A549 (cell line): ENCODE data around the gene PITPNB. TPM values are rescaled to one million over a fixed set of nuclear protein-coding genes. Genes with fewer than 3 reads are reported as not detected.

Source experiments
- ATAC-seq, 2 experiments: fragments of 200-7000 bp in 1 of 2; fragments of >200 bp in 1 of 2; cut with Nextera tagmentation in 1 of 2; cut with Tn5 transposase in 1 of 2; 3 replicates each; pipeline versions ENCODE4 v1.8.0 to v1.9.1; 2018 to 2020; ENCODE audit warnings: mild to moderate bottlenecking in 1 of 2, moderate library complexity in 1 of 2
- CTCF ChIA-PET: fragments of 300-600 bp; sonication (Branson Sonifier 250); formaldehyde crosslinking; extraction: SDS; loops from one replicate; lab custom pipeline; 2021; ENCODE audit warnings: antibody characterized with exemption, inconsistent platforms; lab: Yijun Ruan, JAX
- POLR2A ChIA-PET: fragments of 350-600 bp; formaldehyde crosslinking; extraction: SDS; loops from one replicate; lab custom pipeline; 2021; ENCODE audit warnings: antibody characterized with exemption, inconsistent platforms; lab: Yijun Ruan, JAX
- DNase-seq, 2 experiments: peaks; one replicate each; pipeline versions ENCODE4 v3.0.0 to v3.0.0-alpha.2; 2011 to 2016; ENCODE audit warnings: low read depth in 1 of 2, low spot score in 1 of 2
- FAIRE-seq: peaks from 2 replicates; lab custom pipeline; 2011; peaks lifted over from hg19 to GRCh38; lab: Jason Lieb, UNC
- H3K27ac ChIP-seq, 2 experiments: fragments of >200 bp; sonication (Bioruptor Twin); formaldehyde crosslinking; 3 replicates each; pipeline ENCODE4 v1.5.1; 2016 to 2017
- H3K4me1 ChIP-seq: fragments of >200 bp; sonication (Bioruptor Twin); formaldehyde crosslinking; 3 replicates; pipeline ENCODE4 v1.6.1; 2016
- H3K4me2 ChIP-seq: fragments of >200 bp; sonication (Bioruptor Twin); formaldehyde crosslinking; 3 replicates; pipeline ENCODE4 v1.6.1; 2016
- H3K4me3 ChIP-seq: fragments of >200 bp; sonication (Bioruptor Twin); formaldehyde crosslinking; 3 replicates; pipeline ENCODE4 v1.5.1; 2016
- H3K9me3 ChIP-seq: fragments of >200 bp; sonication (Bioruptor Twin); formaldehyde crosslinking; 3 replicates; pipeline ENCODE4 v1.6.1; 2016
- CEBPB ChIP-seq, 2 experiments: fragments of >200 bp in 1 of 2; sonication (Bioruptor Twin) in 1 of 2; formaldehyde crosslinking in 1 of 2; IDR thresholded peaks; 2 replicates each; pipeline ENCODE4 v1.6.1; 2012 to 2016
- CHD2 ChIP-seq: fragments of 150-350 bp; IDR thresholded peaks from 2 replicates; pipeline ENCODE4 v1.6.1; 2014; ENCODE audit warnings: low read length; ENCODE audit not compliant: partially characterized antibody
- CHD4 ChIP-seq: fragments of 200-600 bp; sonication (generic); IDR thresholded peaks from 2 replicates; pipeline ENCODE4 v1.6.1; 2016; ENCODE audit warnings: antibody characterized with exemption, mild to moderate bottlenecking, borderline replicate concordance
- EP300 ChIP-seq, 2 experiments: fragments of >200 bp; sonication (Bioruptor Twin); formaldehyde crosslinking; IDR thresholded peaks; 2 replicates in 1 of 2; 3 replicates in 1 of 2; pipeline ENCODE4 v1.6.1; 2016 to 2017
- GATA3 ChIP-seq: IDR thresholded peaks from 2 replicates; pipeline ENCODE4 v1.6.1; 2012; ENCODE audit warnings: borderline replicate concordance
- HOXB5 ChIP-seq: fragments of 250-450 bp; sonication (Bioruptor Pico); IDR thresholded peaks from 2 replicates; pipeline ENCODE4 v1.5.0; 2020; ENCODE audit warnings: mild to moderate bottlenecking, moderate library complexity
- KDM1A ChIP-seq: fragments of 200-600 bp; sonication (generic); IDR thresholded peaks from 2 replicates; pipeline ENCODE4 v1.6.1; 2016; ENCODE audit warnings: low read depth, mild to moderate bottlenecking
- MAFK ChIP-seq: fragments of 450-650 bp; IDR thresholded peaks from 2 replicates; pipeline ENCODE4 v1.6.1; 2014; ENCODE audit not compliant: partially characterized antibody
- POLR2AphosphoS2 ChIP-seq: conservative IDR thresholded peaks from 2 replicates; pipeline ENCODE4 v1.6.1; 2012; ENCODE audit warnings: low read length, improper control_type of control experiment, inconsistent platforms
- RAD21 ChIP-seq, 2 experiments: fragments of >200 bp in 1 of 2; sonication (Bioruptor Twin) in 1 of 2; formaldehyde crosslinking in 1 of 2; IDR thresholded peaks in 1 of 2; conservative IDR thresholded peaks in 1 of 2; 2 replicates in 1 of 2; 3 replicates in 1 of 2; pipeline ENCODE4 v1.6.1; 2012 to 2018; ENCODE audit warnings: inconsistent platforms in 1 of 2
- RARB ChIP-seq: fragments of 250-450 bp; sonication (Bioruptor Pico); IDR thresholded peaks from 2 replicates; pipeline ENCODE4 v1.8.0; 2021; ENCODE audit warnings: mild to moderate bottlenecking, moderate library complexity
- RNF2 ChIP-seq: fragments of 200-600 bp; sonication (generic); IDR thresholded peaks from 2 replicates; pipeline ENCODE4 v1.6.1; 2016; ENCODE audit warnings: low read depth, mild to moderate bottlenecking, antibody characterized with exemption, moderate library complexity, borderline replicate concordance
- WGBS: methylation state at CpG from one replicate; pipeline ENCODE4 v1.1.6; 2017; ENCODE audit errors: missing lambda C conversion rate; 5-methylcytosine and 5-hydroxymethylcytosine counted together
- polyA plus RNA-seq, 4 experiments: library from polyadenylated mRNA; depleted of rRNA in 3 of 4; stranded (reverse); fragments of >200 nt; fragmentation: RNase III in 1 of 4; extraction: RNeasy Plus Mini Kit Qiagen cat#74134 plus additional on column Dnase treatment in 1 of 4; gene quantifications; 2 replicates in 3 of 4; 3 replicates in 1 of 4; pipeline ENCODE4 v1.2.3, GENCODE V29; 2011 to 2017
- TF ChIP-seq, protein P1 (sequence below): fragments of 150-350 bp; IDR thresholded peaks from 2 replicates; pipeline ENCODE4 v1.6.1; 2014; ENCODE audit warnings: low read depth, mild to moderate bottlenecking, low read length
- TF ChIP-seq, protein P2 (sequence below): fragments of >200 bp; sonication (Bioruptor Twin); formaldehyde crosslinking; IDR thresholded peaks from 3 replicates; pipeline ENCODE4 v1.6.1; 2016
- TF ChIP-seq, protein P3 (sequence below): fragments of 450-650 bp; IDR thresholded peaks from 2 replicates; pipeline ENCODE4 v1.6.1; 2014; ENCODE audit warnings: antibody characterized with exemption
- TF ChIP-seq, protein P4 (sequence below): fragments of 250-450 bp; sonication (Bioruptor Pico); IDR thresholded peaks from 2 replicates; pipeline ENCODE4 v1.5.0; 2021; ENCODE audit warnings: mild to moderate bottlenecking, moderate library complexity, borderline replicate concordance

PITPNB gene
- polyA plus RNA-seq, 2 of the 4 experiments (the other 2 are of a cell fraction), result 45.8 to 52.1 TPM

DNA sequence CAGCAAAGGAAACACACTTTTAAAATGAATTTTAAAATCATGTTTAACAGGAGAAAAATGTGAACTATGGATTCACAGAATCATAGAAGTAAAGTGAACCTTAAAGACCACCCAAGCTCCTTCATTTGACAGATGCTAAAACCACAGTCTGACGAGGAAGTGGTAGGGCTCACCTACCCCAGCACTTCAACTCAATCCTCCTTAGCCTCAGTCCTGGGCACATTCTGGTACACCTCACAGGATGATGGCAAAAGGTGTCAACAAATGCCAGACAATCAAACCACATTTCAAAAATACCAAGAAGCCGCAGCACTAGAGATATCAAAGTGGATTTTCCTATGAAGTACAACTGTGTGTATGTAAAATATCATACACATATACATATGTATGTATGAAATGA is 43.1 kb downstream of the PITPNB start (continued):
- TF ChIP-seq, protein P1, sequence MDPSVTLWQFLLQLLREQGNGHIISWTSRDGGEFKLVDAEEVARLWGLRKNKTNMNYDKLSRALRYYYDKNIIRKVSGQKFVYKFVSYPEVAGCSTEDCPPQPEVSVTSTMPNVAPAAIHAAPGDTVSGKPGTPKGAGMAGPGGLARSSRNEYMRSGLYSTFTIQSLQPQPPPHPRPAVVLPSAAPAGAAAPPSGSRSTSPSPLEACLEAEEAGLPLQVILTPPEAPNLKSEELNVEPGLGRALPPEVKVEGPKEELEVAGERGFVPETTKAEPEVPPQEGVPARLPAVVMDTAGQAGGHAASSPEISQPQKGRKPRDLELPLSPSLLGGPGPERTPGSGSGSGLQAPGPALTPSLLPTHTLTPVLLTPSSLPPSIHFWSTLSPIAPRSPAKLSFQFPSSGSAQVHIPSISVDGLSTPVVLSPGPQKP, result no peak
- TF ChIP-seq POLR2AphosphoS2 (no peak), HOXB5 (no peak), RNF2 (no peak)

DNA sequence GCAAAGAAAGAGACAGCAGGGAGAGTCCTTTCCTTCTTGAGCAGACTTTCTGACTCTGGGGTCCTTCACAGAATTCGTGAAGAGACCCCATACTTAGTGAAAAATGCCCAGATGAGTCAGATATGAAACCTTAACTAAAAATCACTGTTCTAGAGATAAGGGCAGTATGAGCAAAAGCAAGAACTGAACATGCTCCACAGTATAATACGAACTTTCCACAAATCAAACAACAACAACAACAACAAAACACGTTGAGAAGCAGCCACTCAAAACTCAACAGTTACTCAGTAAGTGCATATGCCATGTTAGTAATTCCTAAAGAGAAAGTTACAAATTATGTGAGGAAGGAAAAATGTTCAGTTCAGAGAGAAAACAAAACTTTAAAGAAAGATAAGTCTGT is 44.3 kb downstream of the PITPNB start:
- POLR2A ChIA-PET, result interaction anchor here (0.5 kb wide), 1 partner anchor 16 kb away, joined by 3 read pairs; no protein-coding TSS in a partner anchor
- CTCF ChIA-PET, result interaction anchor here (0.7 to 1.3 kb wide), 4 partner anchors 11 to 135 kb away, joined by 3 read pairs; no protein-coding TSS in a partner anchor
- Histone ChIP-seq H3K4me1 (peaks cover 11% of the 10 kb centered on the region; the same call in 2 of the 3 replicates), H3K27ac (no peak overlapping the region), H3K4me2 (no peak overlapping the region), H3K9me3 (no peaks in the 10 kb centered on the region), H3K4me3 (no peak overlapping the region)
- ATAC-seq (no peak), FAIRE-seq (no peak), DNase-seq (no peak)
- WGBS, result 84% methylated on average over 3 of the region's 3 CpGs
- TF ChIP-seq KDM1A (no peak), MAFK (no peak), POLR2AphosphoS2 (no peak), EP300 (IDR thresholded peaks at IDR 0.05) (no peak)
- TF ChIP-seq, protein P2, sequence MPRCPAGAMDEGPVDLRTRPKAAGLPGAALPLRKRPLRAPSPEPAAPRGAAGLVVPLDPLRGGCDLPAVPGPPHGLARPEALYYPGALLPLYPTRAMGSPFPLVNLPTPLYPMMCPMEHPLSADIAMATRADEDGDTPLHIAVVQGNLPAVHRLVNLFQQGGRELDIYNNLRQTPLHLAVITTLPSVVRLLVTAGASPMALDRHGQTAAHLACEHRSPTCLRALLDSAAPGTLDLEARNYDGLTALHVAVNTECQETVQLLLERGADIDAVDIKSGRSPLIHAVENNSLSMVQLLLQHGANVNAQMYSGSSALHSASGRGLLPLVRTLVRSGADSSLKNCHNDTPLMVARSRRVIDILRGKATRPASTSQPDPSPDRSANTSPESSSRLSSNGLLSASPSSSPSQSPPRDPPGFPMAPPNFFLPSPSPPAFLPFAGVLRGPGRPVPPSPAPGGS, result no peak

DNA sequence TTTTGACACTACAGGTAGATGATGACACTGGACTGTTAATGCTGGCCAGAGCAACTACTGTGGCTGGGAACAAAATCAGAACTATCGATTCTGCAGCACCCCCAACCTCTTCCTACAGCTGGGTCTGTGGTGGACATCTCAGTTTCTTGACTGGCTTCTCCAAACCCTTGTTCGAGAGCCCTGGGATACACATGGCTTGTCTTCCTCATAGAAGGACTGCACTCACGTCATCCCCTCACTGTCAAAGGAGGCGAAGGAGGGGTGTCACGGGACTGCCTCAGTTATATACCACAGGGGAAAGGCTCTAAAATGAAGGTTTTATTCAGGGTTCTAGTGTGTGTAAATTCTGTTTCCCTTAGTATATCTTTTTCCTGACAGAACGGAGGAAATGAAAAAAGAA is 44.9 kb downstream of the PITPNB start:
- POLR2A ChIA-PET, result no interaction called here
- H3K9me3 ChIP-seq, result no peaks in the 10 kb centered on the region
- TF ChIP-seq, protein P3, sequence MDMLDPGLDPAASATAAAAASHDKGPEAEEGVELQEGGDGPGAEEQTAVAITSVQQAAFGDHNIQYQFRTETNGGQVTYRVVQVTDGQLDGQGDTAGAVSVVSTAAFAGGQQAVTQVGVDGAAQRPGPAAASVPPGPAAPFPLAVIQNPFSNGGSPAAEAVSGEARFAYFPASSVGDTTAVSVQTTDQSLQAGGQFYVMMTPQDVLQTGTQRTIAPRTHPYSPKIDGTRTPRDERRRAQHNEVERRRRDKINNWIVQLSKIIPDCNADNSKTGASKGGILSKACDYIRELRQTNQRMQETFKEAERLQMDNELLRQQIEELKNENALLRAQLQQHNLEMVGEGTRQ, result no peak
- no peak for TF ChIP-seq POLR2AphosphoS2
- no peak for TF ChIP-seq CHD4
- TF ChIP-seq, protein P4, sequence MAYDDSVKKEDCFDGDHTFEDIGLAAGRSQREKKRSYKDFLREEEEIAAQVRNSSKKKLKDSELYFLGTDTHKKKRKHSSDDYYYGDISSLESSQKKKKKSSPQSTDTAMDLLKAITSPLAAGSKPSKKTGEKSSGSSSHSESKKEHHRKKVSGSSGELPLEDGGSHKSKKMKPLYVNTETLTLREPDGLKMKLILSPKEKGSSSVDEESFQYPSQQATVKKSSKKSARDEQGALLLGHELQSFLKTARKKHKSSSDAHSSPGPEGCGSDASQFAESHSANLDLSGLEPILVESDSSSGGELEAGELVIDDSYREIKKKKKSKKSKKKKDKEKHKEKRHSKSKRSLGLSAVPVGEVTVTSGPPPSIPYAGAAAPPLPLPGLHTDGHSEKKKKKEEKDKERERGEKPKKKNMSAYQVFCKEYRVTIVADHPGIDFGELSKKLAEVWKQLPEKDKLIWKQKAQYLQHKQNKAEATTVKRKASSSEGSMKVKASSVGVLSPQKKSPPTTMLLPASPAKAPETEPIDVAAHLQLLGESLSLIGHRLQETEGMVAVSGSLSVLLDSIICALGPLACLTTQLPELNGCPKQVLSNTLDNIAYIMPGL (CRISPR knock-in tag), result no peak
- TF ChIP-seq RNF2, result no peak
- no peak for TF ChIP-seq RARB (CRISPR knock-in tag)
- no peak for TF ChIP-seq RAD21 (conservative IDR thresholded peaks at IDR 0.05 in 1 of 2, IDR thresholded peaks at IDR 0.05 in 1 of 2)
- TF ChIP-seq EP300 (IDR thresholded peaks at IDR 0.05), result no peak
- no peak for TF ChIP-seq CEBPB (IDR thresholded peaks at IDR 0.05)
- no peak for TF ChIP-seq CHD2
- TF ChIP-seq GATA3, result no peak
- no peak for FAIRE-seq
- H3K4me3 ChIP-seq, result no peak overlapping the region
- H3K4me2 ChIP-seq, result no peak overlapping the region
- DNase-seq, result no peak
- 89% methylated on average over 6 of the region's 6 CpGs for WGBS
- peaks cover 13% of the 10 kb centered on the region; the same call in 2 of the 3 replicates for H3K4me1 ChIP-seq
- ATAC-seq, result no peak
- CTCF ChIA-PET, result interaction anchor here (0.7 to 1.8 kb wide), 4 partner anchors 12 to 135 kb away, joined by 3 to 5 read pairs (median 3); no protein-coding TSS in a partner anchor
- H3K27ac ChIP-seq, result no peak overlapping the region
